DMS 273 treated with DMSO at 0.1 percent for 48 hours (cell line): ENCODE measurements around the gene PRR9.
"Not testable (repeated sequence)": the region's sequence is repeated elsewhere in the genome, so short reads cannot be mapped to it uniquely, and the experiment has no call there.

Experiments used
- DNase-seq: peaks from one replicate; lab custom pipeline; 2025; lab: John Stamatoyannopoulos, UW

Gene PRR9

DNA sequence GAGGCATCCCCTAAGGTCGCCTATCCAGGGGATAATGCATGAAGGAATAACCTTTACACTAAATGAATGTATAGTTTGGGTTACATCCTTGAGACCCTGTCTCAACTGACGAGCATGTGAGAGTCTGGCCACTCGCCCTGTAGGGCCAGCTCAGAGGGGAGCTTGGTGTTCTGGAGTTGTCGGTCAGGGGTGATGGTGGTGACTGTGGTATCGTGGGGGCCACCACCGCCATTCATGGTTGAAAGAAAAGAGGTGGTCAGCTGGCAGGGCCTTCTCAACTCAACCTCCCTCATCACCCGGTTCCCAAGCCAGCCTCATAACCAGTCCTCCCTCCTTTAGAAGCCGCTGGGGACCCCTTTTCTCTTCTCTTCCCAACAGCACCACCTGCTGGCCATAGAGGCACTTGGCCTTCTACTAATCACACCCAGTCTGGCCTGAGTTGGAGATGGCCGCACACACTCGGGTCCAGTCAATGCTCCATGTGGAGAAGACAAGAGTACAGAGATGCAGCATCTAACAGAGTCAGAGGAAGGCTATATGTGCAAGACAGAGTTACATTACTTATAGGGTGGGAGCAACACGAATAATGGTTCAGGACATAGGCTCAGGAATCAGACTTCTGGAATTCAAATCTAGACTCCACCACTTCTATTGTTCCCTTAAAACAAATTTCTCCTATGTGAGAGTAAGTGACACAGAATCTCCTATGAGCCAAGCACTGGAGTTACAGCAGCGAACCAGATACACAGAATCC lies 11.9 kb downstream of the PRR9 start:
- not testable (repeated sequence) for DNase-seq

DNA sequence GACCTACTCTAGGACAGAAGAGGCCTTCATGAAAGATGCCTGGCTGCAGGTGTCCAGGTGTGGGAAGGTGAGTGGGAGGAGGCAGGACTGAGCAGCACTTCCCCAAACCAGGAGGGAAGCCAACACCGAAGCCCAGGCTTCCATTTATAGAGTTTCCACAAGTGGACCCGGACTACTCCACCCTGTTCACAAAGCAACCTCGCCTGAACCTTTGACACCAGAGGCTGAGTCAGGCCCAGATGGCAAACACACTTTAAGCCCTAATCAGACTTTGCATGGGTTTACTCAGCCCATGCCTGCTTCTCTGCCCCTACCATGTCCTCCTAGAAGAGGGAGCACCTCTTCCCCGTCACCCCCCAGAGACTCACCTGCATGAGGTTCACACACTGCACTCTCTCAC lies 14.0 kb downstream of the PRR9 start:
- no peak for DNase-seq

DNA sequence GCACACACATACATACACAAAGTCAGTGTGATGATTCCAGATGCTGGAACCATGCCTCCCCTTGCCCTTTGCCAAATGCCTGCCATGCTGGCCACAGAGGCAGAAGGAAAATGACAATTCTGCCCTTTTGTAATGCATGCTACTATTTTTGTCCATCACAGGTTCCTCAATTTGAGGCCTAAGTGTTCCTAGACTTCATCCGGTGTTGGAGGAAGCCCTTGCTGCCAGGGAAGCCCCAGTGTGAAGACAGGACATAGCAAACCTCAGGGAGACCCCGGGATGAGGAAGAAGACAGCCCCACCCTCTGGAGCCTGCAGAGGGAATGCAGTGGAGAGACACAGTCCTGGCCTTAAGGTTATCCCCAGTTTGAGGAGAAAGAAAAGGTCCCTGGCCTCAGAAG lies 14.4 kb downstream of the PRR9 start:
- no peak for DNase-seq

DNA sequence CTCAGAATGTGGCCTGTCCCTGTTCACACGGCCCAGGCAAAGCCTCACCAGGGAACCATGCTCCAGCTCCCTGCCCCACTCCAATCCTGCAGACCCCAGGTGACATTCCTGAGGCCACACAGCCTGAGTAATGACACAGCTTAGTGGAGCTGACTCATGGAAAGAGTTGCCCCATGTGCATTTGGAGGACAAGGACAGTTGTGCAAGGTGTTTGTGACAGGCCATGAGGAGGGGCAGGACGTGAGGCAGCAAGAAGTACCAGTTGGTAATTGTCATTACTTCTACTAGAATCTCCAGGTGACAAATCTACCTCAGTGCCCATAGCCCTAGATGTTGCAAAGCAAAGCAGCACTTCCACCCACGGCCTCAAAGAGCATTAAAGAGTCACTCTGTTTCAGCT lies 15.2 kb downstream of the PRR9 start:
- DNase-seq = no peak

DNA sequence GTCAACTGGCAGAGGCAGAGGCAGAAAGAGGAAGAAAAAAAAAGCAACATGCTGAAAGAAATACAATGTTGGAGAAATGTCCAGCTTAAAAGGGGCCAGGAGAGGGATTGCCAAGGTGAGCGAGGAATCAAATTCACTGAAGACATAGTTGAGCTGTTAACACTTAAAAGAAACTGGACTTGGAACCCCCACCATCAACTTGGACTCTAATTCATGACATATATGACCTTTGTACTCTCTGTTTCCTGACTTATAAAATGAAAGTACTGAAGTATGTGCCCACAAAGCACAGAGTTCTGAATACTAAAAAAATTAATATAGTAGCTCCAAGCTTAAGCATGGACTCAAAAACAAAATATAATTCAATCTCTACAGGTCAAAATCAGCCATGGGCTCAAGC lies 16.1 kb downstream of the PRR9 start:
- no peak for DNase-seq

DNA sequence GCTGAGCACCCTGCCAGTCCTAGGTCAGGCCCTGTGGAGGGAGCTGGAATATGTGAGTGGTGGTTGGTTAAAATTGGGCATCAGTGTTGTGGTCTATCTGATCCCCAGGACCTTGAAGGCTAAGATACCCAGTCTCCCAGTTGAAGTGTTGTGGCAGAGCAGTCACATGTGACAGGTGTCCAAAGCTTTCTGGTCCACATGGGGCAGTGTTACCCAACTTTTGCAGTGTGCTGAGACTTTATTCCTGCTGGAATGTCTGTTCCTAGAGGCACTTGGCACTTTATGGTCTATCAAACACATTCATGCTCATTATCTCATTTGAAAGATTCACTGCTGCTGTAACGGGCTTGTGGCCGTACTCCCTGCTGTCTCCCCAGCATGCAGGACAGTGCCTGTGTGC lies 21.1 kb downstream of the PRR9 start:
- no peak for DNase-seq

DNA sequence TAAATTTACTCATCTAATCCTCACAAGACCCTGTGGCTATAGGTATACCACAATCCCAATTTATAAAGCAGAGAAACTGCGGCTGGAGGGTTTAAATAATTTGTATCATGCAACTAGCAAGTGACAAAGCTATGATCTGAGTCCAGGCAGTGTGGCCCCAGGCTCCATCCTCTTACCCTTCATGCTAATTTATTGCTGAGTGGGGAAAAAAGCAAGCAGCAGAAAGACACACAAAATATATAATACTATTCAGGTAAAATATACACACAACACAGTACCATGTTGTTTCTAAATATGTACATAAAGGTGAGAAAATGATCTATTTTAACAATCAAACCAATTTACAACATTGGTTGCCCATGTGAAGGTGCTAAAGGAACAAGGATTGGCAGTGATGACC lies 24.8 kb downstream of the PRR9 start:
- no peak for DNase-seq

DNA sequence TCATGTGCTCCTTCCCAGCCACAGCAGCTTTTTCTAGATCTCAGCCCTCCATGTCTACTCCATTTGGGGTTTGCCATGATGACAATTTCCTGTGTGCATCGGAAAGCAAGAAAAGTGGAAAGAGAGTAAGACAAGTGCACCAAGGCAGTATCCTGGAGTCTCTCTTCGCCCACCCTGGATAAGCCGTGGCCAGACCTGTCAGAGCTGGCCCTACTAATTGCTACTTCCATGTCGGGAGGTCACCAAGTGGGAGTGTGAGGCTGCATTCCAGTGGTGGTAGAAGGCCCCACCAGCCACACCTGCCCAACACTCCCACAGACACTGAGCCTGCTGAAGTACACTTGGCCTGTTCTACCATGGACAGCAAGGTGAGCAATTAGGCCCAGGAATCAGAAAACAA lies 28.1 kb downstream of the PRR9 start:
- no peak for DNase-seq

DNA sequence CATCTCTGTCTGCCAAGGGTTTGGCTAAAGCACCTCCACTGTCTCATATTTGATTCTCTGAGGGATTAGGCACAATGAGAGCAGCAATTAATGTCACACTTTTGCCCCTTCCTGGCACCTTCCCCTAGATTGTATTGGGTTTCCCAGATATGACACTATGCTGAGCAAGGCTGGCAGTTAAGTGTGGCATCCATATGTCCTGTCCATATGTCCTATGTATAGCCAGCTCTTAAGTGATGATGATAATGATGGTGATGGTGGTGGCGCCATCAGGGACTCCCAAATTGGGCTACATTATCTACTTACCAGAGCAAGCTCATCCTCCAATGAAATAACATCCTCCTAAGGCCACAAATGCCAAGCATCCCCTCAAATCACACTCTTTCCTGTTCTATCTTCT lies 28.6 kb downstream of the PRR9 start:
- no peak for DNase-seq

DNA sequence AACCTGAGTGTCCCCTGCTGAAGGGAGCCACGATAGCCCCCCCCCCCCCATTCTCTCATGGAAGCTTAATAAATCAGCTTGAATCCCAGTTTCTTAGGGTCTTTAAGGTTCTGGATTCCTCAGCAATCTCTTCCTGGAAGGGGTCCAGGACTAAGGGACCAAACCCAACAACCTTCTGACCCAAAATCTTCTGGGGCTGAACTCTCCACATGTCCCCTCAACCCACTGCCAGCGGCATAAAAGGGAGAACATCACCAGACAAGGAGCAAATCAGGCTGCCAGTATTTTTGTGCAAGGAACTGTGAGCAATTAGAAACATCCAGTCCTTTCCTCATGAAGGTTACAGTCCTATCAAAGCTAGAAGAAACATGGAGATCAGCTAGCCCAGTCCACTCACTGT lies 29.4 kb downstream of the PRR9 start:
- DNase-seq = no peak

DNA sequence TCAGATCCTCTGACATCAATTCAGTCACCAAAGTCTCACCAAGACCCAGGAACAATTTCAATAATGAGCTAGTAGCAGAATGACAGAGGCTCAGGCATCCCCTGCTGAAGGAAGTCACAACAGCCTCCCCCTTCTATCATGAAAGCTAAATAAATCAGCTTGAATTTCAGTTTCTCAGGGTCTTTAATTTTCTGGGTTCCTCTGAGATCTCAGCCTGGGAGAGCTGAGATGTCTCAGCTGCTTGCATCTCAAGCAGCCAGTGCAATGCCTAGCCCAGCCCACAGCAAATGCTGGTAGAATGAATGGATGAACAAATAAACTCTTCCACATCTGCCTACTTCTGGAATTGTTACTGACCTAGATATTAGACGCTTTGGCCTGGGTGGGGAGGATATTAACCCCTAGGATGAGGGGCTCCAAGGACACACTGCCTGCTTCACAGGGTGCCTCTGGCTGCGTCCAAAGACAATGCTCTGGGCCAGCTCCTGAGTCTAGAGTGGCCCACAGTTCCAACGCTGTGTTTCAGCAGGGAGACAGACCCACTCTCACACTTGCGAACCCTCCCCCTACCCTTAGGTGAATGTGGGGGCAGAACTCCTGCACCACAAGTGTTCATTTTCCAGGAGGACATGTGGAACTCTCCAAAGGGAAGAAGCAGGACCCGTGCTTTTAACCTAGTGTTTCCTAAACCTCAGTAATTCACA lies 30.9 kb downstream of the PRR9 start:
- no peak for DNase-seq

DNA sequence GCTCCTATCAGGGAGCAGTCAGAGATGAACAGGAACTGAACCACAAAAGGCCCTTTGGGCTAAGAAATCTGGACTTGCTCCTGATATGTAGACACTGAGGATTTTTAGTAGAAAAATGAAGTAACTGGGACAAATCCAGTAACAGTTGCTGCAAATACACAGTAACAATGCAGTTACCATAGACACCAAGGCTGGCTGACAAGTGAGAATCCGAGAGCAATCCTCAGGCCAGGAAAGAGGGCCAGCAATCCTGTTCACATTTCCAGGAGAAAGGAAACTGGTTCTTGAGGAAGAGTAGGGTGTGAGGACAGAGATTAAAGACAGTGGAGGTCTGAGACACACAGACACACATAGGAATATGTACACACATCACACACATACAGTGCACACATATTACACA lies 32.8 kb downstream of the PRR9 start:
- no peak for DNase-seq

DNA sequence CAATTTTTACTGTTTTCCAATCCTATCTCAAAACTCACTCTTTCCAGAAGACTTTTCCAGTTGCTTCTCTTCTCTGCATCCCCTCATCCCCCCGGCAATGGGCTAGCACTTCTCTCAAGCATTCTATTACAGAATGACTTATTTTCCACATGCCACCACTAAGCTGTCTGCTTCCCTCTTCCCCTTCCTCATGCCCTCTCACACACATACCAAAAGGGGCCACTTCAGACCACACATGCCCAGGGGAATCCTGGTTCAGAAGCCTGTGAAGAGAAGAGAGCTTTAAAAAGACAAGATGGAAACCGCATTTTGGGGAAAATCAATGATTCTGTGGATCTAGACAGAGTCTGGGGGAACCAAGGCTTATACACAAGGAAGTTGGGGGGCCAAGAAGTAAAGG lies 33.7 kb downstream of the PRR9 start:
- DNase-seq = no peak

DNA sequence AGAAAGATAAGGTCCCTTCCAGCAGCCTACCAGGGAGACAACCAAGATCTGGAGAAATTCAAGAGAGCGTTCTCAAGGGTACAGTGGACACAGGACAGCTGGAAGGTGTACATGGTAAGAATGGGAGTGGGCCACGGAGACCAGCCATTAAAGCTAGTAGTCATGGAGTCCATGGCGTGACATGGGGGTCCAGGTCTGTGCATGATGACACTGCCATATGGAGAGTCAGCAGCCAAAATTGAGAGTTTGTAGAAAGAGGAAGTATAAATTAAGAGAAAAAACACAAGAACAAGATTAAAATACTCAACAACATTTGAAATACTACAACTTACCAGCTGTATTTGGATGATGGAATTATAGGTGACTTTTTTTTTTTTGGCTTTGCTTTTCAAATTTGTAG lies 34.2 kb downstream of the PRR9 start:
- no peak for DNase-seq

DNA sequence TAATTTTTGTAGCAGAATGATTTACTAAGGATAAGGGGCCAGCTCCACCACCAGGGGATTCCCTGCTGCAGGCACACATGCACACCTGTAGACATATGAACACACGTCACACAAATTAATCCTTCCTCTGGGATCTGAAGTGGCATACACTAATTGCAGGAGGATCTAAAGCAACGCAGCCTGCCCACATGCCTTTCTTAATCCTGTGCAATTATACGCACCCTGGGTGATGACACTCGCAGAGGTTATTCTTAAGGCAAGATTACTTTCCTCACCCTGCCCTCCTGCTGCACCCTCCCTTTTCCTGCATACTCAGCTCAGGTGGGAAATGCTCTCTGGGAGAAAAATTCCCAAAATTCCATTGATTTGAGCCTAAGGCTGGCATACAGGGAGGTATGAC lies 34.6 kb downstream of the PRR9 start:
- no peak for DNase-seq

DNA sequence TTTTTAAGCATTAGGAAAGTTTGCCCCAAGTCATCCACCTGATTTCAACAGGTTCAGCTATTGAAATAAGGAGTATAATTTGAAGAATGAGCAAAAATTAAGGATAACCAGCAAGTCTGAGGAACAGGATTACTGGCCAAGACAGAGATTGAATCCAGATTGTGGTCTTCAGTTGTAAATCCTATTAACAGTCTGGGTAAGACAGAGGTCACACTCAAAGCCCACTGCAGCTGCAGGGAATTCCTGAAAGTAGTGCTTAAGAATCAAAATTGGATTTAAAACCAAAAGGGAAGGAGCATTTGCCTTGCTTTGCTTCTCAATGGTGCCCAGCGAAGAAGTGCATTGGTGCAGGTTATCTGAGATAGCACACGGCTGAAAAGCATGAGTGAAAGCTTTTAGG lies 35.7 kb downstream of the PRR9 start:
- DNase-seq = no peak

DNA sequence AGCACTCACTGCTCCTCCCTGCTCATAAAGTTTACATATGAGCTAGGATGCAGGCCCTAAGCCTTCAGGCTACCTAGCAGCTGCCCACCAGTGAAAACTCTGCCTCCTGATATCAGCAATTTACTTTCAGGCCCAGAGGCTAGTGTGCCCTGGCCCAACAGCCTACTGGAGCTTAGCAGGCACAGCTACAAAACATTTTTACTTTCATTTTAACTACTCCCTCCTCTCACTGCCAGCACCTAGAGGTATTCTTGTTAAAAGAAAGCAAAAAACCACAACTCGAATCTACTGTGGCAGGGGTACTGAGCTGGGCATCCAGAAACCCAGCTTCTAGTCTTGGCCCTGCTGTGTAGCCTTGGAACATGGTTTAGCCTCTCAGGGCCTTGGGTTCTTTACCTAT lies 36.3 kb downstream of the PRR9 start:
- DNase-seq = no peak

DNA sequence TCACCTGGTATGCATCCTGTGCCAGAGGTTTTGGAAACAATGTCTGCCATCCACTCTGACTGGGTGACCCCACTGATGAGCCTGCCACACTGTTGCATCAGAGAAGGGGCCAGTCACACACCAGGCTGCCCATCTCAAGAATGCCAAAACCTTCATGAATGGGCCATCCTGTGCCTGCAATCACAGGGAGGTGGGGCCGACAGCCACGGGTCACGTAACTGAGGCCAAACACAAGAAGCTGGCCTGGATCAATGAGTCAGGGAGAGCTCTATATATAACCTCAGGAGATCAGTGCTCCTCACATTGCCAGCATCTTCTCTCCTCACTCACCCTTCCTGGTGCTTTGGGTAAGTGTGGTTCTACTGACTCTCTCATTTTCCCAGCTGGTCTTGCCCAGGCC lies 42.0 kb downstream of the PRR9 start, which contains the start of gene LORICRIN:
TSS of gene LORICRIN (plus strand) at position 301 of the 400 bp plus-strand sequence. CDS start 1,263 bp downstream, outside the sequence.
- DNase-seq = no peak

DNA sequence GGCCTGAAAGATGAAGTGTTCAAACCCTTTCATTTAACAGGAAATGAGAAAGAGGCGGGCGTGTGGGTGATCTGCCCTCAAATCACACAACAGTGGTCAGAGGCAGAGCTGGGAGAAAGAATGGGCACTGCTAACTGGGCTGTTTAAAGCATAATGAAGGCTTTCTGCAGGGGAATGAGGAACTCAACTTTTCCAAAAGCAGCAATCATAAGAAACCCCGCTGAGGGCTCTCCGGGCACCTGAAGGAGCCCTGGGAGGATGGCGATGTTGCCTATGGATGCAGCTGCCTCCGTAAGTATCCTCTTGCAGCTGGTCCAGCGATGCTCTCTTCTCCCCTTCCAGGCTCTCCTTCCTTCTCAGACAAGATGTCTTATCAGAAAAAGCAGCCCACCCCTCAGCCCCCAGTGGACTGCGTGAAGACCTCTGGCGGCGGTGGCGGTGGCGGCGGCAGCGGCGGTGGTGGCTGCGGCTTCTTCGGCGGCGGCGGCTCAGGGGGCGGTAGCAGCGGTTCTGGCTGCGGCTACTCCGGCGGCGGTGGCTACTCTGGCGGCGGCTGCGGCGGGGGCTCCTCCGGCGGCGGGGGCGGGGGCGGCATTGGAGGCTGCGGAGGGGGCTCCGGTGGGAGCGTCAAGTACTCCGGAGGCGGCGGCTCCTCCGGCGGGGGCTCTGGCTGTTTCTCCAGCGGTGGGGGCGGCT lies 43.3 kb downstream of the PRR9 start:
- DNase-seq = no peak

DNA sequence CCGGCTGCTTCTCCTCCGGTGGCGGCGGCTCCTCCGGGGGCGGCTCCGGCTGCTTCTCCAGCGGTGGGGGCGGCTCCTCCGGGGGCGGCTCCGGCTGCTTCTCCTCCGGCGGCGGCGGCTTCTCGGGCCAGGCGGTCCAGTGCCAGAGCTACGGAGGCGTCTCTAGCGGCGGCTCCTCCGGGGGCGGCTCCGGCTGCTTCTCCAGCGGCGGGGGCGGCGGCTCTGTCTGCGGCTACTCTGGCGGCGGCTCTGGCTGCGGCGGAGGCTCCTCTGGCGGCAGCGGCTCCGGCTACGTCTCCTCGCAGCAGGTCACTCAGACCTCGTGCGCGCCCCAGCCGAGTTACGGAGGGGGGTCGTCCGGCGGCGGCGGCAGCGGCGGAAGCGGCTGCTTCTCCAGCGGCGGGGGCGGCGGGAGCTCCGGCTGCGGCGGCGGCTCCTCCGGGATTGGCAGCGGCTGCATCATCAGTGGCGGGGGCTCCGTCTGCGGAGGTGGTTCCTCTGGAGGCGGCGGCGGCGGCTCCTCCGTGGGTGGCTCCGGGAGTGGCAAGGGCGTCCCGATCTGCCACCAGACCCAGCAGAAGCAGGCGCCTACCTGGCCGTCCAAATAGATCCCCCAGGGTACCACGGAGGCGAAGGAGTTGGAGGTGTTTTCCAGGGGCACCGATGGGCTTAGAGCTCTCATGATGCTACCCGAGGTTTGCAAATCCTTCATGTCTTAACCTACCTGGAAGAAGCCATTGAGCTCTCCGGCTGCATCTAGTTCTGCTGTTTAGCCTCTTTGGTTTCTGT lies 44.1 kb downstream of the PRR9 start:
- no peak for DNase-seq

DNA sequence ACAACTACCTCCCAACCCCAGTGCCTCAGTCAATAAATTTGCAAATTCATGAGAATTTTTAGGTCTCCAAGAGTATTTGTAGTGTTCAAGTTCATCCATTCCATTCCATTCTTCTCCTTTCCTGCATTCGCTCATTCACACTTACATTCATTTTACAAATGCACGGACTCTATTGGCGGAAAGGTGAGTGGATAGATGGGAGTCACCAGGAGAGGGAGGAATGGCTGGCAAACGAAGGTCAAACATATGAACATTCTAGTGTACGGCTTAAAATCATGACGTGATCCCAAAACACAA lies 44.6 kb downstream of the PRR9 start:
- DNase-seq = no peak

DNA sequence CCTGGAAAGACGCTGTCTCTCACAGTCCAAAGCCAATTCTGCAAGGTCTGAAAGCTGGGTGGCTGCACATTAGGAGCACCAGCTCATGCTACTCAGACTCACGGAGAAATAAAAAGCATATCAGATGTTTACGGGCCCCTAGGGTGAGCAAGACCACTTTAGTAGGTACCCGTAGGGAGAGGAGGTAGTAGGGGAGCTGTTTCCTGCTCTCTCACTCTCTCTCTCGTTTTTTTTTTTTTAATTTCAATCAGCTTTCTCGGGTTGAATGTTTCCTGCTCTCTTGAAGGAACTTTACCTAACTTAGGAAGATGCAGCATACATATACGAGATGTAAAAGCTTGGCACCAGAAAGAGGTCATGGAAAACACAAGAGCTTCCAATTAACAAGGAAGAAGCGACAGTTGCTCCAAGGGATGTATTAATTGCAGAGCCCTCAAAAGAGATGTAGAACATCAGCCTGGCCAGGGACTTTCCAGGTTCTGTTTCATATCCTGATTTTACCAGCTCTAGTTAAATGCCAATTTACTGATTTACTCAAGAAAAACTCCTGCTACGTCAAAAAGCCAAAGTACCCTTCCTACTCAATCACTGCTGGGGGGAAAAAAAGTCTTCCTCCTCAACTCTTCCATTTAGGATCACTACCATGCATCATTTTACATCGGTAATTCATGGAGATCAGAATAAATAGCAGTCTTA lies 45.2 kb downstream of the PRR9 start:
- DNase-seq = no peak
